Globus pallidus (tissue), 1 donor: ENCODE results near the gene KIF12.

Experiments
- DNase-seq: peaks from one replicate; pipeline ENCODE4 v3.0.0-alpha.2; 2015; ENCODE audit warnings: low spot score

KIF12 gene

GRCh38 chr9:114065304-114065703 lies 33.8 kb downstream of the KIF12 start:
- DNase-seq = no peak

GRCh38 chr9:114061830-114062474 lies 37.1 kb downstream of the KIF12 start:
- no peak for DNase-seq

- DNase-seq = no peak
Observed at GRCh38 chr9:114061292-114061691, 37.8 kb downstream of the KIF12 start.

- no peak for DNase-seq
Observed at GRCh38 chr9:114060711-114061110, 38.4 kb downstream of the KIF12 start.

- DNase-seq = no peak
Observed at GRCh38 chr9:114060070-114060469, 39.0 kb downstream of the KIF12 start.

- no peak for DNase-seq
Observed at GRCh38 chr9:114059047-114059803, 39.9 kb downstream of the KIF12 start.

- DNase-seq = no peak
Observed at GRCh38 chr9:114058688-114059046, 40.4 kb downstream of the KIF12 start.

- no peak for DNase-seq
Observed at GRCh38 chr9:114057161-114057885, 41.8 kb downstream of the KIF12 start.

- DNase-seq = no peak
Observed at GRCh38 chr9:114056527-114056926, 42.6 kb downstream of the KIF12 start.

GRCh38 chr9:114055894-114056293 lies 43.2 kb downstream of the KIF12 start:
- no peak for DNase-seq

GRCh38 chr9:114055061-114055460 lies 44.0 kb downstream of the KIF12 start:
- no peak for DNase-seq

- DNase-seq = no peak
Observed at GRCh38 chr9:114054191-114054690, 44.9 kb downstream of the KIF12 start.

- no peak for DNase-seq
Observed at GRCh38 chr9:114053246-114054005, 45.7 kb downstream of the KIF12 start.

- no peak for DNase-seq
Observed at GRCh38 chr9:114051706-114052105, 47.4 kb downstream of the KIF12 start.

GRCh38 chr9:114051281-114051680 lies 47.8 kb downstream of the KIF12 start:
- no peak for DNase-seq

GRCh38 chr9:114050646-114051045 lies 48.4 kb downstream of the KIF12 start:
- no peak for DNase-seq

GRCh38 chr9:114050226-114050568 lies 48.9 kb downstream of the KIF12 start:
- DNase-seq = no peak

- no peak for DNase-seq
Observed at GRCh38 chr9:114049441-114050225, 49.5 kb downstream of the KIF12 start.

- no peak for DNase-seq
Observed at GRCh38 chr9:114048533-114049415, 50.3 kb downstream of the KIF12 start.

- no peak for DNase-seq
Observed at GRCh38 chr9:114047717-114048116, 51.4 kb downstream of the KIF12 start.
